ENCODE results near the gene OR10J1.
"Not testable (repeated sequence)": the region's sequence is repeated elsewhere in the genome, so short reads cannot be mapped to it uniquely, and the experiment has no call there.

OR10J1 gene, protein sequence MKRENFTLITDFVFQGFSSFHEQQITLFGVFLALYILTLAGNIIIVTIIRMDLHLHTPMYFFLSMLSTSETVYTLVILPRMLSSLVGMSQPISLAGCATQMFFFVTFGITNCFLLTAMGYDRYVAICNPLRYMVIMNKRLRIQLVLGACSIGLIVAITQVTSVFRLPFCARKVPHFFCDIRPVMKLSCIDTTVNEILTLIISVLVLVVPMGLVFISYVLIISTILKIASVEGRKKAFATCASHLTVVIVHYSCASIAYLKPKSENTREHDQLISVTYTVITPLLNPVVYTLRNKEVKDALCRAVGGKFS

DNA sequence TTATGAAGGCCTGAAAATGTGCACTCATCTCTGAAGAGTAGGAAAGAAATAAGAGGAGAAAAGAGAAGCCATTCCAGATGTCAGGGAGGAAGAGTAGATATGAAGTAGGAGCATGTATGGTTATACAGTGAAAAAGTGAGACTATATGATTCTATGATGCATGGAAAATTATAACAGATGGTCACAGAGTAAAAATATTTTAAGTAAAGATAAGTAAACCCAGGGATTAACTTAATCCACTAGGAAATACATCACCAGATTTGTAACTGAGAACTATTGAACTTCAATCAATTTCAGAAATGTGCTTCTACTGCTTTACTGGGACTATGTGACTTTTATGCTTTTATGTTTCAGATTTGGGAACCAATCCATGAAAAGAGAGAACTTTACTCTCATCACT, at the start of gene OR10J1:
TSS of gene OR10J1 (plus strand) at position 301 of the 400 bp plus-strand sequence. CDS start at position 371, 70 bp downstream.
- DNase-seq = no peak

DNA sequence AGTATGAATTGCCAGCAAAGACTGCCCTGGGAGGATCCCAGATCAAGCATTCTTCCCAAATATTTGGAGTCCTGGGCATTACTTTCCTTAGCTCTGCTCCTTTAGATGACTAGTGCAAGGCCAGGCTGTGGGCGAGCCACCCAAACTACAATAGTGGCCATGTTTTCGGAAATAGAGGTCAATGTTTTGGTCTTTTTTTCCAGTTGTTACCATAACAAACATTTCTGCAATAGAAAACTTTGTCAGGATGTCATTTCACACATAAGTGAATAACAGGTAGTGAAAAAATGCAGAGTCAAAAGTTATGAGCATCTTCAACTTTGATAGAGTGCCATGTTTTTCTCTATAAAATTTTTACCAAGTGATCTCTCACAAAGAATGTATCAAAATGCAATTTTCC, 32.7 kb upstream of the OR10J1 start:
- no peak for DNase-seq

DNA sequence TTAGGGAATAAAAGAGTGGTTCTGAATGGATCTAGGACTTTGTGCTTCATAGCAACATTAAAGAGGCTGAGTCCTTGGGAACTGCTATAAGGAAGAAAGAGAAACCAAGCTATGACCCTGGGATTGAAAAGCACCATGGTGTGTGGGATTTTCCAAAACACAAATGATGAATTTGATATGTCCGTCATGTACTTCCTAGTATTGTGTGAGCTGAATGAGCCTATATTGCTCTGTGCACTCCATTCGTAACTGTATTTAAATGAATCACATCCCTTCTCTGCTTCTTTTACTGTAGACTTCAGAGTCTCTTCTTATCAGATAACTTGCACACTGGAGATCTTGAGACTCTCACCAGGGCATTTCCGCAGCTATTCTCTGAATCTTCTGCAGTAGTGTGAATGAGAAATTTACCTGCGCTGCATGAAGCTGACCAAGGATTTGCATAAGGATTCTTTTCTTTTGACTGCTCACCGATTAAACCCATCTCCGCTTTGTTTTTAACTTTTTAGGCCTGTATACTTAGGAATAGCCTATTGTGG, 30.6 kb upstream of the OR10J1 start:
- no peak for DNase-seq

DNA sequence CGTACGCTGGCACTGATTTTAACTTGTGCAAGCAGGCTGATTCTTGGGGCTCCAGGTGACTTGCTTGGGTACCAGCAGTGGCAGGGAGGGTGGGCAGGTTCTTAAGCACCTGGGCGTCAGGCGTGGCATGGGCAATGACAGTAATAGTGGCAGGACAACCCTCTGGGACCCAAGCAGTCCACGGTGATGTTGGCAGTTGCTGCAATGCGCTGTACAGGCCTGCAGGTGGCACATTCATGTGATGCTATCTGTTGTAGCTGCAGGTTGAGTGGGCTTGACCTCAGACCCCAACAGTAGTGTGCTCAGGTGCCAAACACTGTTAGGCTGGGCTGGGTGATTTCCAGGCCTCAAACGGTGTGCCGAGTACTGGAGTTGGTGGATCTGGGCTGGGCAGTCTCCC, 17.7 kb upstream of the OR10J1 start:
- DNase-seq = no peak

DNA sequence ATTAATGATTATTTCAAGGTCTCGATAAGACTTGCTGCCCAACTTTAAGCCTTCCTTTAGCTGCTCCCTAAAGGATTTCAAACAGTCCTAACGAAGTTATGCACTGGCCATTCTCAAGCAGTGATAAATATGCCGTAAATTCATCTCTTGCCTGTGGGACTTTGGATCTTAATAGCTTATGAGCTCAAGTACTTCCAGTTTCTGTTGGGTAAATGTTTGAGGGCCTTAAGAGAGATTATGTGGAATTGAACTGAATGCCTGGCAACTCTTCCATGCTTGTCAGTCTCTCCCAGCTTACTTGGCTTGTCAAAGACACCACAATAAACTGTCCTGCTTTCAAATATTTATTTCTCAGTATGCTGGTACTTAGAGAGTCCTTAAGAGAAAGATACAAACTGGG, 11.0 kb upstream of the OR10J1 start:
- DNase-seq = no peak

DNA sequence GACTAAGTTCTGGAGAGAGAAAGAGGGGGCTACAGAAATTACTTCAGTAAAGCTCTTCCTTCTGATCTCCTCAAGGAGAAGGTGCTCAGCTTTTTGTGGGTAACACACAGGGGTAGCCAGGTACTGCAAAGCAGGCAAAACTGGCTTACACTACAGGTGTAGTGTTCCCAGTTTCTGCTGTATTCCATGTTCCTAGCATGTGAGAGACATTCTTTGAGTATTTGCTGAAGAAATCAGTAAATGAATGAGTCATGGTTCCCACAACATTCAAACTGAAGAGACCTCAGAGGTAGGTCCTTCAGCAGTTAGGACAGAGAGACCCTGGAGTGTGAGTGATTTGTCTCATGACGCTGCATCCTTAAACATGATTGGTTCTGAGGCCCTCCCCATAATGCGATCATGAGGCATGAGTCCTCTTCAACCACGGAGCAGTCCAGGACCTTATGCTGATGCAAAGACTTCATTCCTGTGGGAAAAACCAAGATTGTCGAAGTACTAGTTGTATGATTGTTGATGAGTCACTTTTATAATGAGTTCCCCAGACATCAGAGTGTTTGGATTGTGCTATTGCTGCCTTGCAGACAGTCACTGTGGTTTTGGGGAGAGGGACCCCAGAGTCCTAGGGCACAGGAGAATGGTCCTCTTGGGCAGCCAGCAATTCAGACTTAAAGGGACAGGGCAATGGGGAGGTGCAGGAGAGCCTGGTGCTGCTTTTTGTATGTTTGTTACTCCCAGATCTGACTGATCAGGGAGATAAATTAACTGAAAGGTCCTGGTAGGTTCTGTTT, 10.3 kb upstream of the OR10J1 start:
- DNase-seq = no peak

DNA sequence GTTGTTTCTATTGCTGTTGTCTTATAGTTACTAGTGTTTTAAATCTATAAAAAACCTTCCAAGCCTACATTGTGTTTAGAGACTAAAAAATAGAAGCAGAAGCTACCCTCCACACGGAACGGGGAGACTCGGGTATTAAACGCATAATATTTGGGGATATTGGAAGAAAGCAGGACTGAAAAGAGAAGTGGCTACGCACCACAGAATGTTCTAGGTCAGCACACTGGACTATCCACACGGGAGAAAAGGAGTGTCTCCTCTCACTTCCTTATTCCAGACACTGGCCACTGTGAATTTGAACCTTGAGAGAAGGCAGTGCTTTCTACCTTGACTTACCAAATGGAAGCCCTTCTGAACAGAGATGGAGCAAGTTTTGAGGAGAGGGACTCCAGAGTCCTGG, 8.5 kb upstream of the OR10J1 start:
- DNase-seq = no peak

DNA sequence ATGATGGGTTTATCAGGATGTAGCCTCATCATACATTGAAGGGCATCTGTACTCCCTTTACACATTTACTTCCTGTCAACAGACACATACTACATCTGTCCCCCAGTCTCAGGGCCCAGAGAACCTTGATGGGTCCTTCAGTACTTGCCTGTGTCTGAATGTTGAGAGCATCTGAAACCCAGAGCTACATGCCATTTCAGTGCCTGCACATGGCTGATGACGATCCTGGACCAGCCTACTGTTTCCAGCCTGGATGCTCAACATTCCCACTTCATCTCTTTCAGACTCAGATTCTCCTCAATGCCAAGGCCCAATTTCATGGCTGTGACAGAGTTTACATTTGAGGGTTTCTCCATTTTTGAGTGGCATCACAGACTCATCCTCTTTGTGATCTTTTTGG, 7.6 kb upstream of the OR10J1 start, which contains the start of gene OR10J4:
TSS of gene OR10J4 (plus strand) at position 301 of the 400 bp plus-strand sequence.
- DNase-seq = no peak

DNA sequence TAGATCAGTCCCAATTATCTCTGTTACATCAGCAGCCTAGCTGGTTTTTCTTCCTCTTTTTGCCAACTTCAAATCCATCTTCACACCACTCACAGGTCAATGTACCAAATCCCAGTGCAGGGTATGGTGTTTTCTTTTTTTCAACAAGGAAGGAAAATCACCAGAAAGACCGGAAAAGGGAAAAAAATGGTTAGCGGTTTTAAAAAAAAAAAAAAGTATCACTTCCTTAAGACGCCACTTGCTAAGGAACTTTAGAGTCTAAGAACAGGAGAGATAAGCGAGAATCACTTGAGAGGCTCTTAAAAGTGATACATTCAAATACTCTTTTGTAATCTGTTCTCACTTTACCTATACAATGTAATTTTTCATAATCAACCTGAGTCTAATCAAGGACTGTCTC, 3.1 kb upstream of the OR10J1 start:
- DNase-seq = no peak

DNA sequence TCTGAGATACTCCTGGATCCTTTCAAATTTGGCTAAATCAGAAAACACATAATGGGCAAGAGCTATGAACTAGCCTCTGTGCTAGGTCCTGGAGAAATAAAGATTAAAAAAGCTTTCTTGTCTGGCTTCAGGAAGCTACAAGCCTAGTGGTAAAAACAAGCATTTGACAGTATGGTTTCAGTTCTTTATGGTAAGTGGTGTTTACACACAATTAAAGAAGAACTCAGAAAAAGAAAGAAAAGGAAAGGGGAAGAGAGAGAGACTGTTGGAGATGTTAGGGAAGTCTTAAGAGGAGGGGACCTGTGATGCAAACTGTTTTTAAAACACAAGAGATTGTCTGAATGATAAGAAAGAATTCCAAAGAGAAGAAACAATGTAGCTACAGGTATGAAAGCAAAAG, 1.8 kb downstream of the OR10J1 start:
- no peak for DNase-seq

DNA sequence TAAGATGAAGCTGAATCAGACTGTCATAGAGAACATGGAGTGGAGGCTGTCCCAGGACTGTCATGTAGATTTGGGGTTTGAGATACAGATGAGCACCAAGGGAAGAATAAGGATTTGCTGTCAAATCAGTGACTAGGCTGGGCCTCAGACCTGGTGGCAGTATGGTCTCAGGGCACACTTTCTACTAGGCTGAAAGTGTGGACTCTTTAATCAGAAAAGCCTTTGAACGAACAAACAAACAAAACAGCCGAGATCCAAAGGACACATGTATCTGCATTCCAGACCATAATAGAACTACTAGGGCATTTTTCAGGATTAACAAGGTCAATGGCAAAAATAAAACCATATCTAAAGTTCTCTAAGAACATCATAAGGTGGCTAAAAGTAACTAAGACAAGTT, 2.9 kb downstream of the OR10J1 start:
- no peak for DNase-seq

DNA sequence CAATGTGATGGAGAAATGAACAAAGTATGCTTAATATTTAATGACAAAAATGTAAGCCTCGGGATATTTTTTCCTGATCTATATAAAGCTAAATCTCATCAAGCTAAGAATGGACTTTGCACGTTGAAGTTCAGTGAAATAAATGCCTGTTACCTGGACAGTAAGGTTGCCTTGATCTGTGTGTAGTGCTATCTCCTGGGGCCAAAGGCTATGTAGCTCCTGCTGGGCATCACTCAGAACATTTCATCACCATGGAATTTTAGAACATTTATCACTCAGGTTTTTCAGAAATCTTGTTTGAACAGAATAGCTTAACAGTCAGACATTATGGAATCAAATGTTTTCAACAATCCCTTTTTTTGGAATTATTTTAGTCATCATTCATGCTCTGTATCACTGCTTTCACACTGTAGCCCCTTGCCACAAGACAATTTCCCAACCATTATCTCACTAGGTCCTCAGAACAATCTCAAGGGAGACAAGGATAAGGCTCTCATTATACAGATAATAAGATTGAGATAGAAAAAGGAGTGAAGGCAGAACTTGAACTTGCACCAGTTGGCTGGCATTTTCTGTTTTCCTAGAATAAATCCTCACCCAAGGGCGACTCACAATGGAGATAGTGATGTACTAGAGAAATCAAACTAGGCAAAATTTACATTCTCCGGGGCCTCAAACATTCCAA, 3.7 kb downstream of the OR10J1 start:
- no peak for DNase-seq

DNA sequence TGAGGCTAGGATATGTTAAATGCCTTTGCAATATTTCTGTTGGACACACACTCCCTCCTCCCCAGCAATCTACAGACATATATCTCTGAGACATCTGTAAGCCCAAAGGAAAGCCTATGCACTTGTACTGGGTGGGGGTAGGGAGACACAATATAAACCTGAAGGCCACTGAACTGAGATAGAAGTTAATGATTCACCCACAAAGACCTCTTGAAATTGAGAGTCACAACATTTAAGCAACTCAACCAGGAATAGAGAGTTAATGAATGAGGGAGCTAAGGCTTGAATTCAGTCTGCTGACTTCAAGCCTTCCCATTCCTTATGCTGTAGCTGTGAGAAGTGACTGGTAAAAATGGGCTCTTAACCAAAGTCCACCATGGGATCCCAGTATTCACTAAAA, 5.0 kb downstream of the OR10J1 start:
- DNase-seq = no peak

DNA sequence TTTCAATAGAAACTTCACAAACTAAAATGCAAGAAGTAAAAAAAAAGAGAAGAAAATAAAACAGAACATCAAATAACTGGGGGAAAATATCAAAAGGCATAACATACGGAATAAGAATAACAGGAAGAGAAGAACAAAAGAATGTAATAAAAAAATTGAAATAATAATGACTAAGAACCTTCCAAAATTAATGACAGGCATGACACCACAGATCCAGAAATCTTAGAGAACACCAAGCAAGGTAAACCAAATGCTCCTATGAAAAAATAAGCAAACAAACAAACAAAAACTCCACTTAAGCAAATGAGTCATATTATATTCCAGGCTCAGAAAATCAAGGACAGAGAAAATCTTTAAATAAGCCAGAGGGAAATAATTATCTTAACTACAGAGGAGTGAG, 8.7 kb downstream of the OR10J1 start:
- no peak for DNase-seq

DNA sequence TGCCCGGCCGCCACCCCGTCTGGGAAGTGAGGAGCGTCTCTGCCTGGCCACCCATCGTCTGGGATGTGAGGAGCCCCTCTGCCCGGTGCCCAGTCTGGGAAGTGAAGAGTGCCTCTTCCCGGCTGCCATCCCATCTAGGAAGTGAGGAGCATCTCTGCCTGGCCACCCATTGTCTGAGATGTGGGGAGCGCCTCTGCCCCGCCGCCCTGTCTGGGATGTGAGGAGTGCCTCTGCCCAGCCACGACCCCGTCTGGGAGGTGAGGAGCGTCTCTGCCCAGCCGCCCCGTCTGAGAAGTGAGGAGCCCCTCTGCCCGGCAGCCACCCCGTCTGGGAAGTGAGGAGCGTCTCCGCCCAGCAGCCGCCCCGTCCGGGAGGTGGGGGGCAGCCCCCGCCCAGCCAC, 10.1 kb downstream of the OR10J1 start:
- not testable (repeated sequence) for DNase-seq

DNA sequence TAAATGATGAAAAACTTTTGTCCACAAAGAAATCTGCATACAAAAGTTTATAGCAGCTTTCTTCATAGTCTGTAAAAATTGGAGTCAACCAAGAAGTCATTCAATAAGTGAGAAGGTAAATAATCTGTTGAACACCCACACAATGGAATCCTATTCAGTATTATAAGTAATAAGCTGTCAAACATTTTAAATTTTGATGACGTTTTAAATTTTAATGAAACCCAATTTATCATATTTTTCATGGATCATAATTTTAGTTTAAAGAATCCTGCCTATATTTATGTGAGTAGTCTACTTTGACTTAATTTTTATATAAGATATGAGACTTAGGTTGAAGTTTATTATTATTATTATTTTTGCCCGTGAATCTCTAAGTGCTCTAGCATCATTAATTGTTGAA, 20.0 kb downstream of the OR10J1 start:
- no peak for DNase-seq

DNA sequence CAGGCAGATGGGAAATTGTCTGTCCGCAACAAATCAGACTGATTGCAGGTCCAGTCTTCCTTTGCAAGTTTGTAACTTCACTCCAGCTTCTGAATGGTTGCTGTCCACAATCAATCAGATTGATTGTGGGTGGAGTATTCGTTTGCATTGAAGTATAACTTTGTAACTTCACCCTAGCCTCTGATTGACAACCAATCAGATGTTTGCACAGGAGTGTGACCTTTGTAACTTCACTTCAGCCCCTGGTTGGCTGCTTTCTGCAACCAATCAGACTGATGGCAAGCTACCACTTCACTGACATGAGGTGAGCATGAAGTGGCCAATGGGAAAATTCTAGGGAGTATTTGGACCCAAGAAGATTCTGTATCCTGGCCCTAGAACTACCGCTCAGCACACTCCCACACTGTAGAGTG, 25.7 kb downstream of the OR10J1 start:
- no peak for DNase-seq

DNA sequence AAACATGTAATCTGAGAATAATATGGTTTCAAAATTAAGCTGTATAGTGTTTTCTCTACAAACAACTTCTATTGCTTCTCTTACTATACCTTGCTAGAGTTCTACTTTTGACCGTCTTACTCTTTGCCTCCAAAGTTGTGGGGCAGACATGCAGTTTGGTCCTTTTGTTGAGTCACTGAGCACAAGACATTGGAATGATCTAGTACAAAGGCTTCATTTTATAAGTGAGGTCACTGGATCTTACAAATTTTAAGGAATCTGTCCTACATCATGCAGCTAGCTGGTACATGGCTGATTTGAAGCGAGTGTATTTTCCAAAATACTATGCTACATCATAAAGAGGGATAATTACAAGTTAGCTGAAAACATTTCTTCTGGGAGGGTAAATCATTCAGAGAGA, 28.8 kb downstream of the OR10J1 start:
- no peak for DNase-seq

DNA sequence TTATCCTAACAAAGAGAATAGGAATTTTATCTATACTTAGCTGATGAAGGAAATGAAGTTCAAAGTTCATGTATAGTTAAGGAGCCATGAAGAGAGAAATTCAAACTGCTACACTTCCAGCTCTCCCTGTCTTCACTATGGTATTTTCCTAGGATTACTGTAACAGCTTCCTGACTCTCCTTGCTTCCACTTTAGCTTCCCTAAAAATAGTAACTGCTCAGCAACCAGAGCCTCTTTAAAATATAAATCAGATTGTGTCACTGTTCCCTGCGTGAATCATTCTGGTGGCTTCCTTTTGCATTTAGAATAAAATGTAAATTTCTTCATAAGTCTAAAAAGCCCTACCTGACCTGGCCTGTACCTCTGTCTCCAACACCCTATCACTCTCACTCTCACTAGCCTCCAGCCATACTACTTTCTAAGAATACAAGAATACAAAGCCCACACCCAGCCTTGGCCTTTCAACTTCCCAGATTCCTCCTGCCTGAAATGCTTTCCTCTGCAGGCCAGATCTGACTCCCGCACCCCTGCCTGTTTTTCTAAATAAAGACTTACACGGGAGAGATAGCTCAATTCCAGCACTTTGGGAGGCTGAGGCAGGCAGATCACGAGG, 30.5 kb downstream of the OR10J1 start:
- DNase-seq = no peak

DNA sequence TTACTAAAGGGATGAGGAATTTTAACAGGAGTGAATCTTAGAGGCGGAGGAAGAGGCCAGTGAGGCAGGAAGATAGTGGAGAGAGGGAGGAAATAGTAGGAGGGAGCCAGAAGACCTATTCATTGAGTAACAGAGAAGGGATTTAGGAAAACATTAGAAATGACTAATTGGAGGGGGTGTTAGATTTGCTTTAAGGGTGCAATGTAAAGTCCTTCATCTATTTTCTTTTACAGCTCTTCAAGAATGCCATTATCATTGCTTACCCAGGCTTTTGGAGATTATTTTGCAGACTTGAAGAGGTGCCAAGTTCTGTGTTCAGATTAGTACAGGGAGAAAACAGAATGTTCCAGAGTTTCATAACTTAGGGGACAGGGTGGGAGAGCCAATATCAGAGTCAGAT, 33.8 kb downstream of the OR10J1 start:
- DNase-seq = no peak

DNA sequence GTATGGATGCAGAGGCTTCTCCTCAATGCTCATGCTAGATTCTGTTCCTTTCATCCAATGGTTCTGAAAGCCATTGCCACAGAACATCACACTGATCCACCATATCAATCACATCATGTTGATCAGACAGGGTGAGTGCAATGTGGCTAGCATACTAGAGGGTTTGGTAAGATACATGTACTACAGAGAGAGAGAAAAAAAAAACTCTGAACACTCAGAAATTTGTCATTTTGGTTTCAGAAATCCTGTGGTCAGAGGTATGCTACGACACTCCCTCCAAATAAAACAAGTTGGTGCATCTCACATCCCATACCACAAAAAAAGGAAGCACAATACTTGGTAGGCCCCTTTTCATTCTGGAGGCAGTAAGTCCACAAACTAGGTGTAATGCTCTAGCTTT, 35.4 kb downstream of the OR10J1 start:
- no peak for DNase-seq

DNA sequence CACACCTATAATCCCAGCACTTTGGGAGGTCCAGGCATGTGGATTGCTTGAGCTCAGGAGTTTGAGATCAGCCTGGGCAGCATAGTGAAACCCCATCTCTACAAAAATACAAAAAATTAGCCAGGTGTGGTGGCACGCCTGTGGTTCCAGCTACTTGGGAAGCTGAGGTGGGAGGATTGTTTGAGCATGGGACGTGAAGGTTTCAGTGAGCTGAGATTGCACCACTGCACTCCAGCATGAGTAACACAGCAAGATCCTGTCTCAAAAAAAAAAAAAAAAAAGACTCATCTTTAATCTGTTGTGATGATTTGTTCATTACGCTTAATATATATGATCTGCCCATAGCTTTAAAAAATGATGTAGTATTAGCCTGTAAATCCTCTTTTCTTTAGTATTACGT, 44.0 kb downstream of the OR10J1 start:
- no peak for DNase-seq

Data from left hindlimb (tissue), 1 donor.